ENCODE results near the gene ANKRA2. TPM values are rescaled to one million over a fixed set of nuclear protein-coding genes. Genes with fewer than 3 reads are reported as not detected.

Gene ANKRA2
- total and polyA plus RNA-seq, 10 of the 15 experiments (the other 5 are each of a cell fraction or from before 2014, with no cell fraction given) = 12.3 to 47.1 (median 21.9) TPM

- TF ChIP-seq ZNF687 (IDR thresholded peaks at IDR 0.05) = peak; percentile 93
- peak; percentile 48 for TF ChIP-seq RUNX3 (IDR thresholded peaks at IDR 0.05; ENCODE audit: low read length)
- no peak for TF ChIP-seq BMI1 (IDR thresholded peaks at IDR 0.05; ENCODE audit: borderline replicate concordance)
- TF ChIP-seq CBX3 (IDR thresholded peaks at IDR 0.05; ENCODE audit: borderline replicate concordance, low read depth) = no peak
- TF ChIP-seq MYB (IDR thresholded peaks at IDR 0.05; ENCODE audit: borderline replicate concordance, low read depth, low read length) = no peak
- peak; percentile 60; the same call in 1 of the 2 replicates for TF ChIP-seq PAX5 (IDR thresholded peaks at IDR 0.05; ENCODE audit: borderline replicate concordance, low read depth, low read length)
- no peak for TF ChIP-seq NR2C2 (IDR thresholded peaks at IDR 0.05; ENCODE audit: borderline replicate concordance, control insufficient read depth, insufficient read length, low read depth)
- peak; percentile 56; the same call in 1 of the 2 replicates for TF ChIP-seq SMAD5 (IDR thresholded peaks at IDR 0.05; ENCODE audit: low read depth)
- TF ChIP-seq, protein P1, sequence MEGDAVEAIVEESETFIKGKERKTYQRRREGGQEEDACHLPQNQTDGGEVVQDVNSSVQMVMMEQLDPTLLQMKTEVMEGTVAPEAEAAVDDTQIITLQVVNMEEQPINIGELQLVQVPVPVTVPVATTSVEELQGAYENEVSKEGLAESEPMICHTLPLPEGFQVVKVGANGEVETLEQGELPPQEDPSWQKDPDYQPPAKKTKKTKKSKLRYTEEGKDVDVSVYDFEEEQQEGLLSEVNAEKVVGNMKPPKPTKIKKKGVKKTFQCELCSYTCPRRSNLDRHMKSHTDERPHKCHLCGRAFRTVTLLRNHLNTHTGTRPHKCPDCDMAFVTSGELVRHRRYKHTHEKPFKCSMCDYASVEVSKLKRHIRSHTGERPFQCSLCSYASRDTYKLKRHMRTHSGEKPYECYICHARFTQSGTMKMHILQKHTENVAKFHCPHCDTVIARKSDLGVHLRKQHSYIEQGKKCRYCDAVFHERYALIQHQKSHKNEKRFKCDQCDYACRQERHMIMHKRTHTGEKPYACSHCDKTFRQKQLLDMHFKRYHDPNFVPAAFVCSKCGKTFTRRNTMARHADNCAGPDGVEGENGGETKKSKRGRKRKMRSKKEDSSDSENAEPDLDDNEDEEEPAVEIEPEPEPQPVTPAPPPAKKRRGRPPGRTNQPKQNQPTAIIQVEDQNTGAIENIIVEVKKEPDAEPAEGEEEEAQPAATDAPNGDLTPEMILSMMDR (IDR thresholded peaks at IDR 0.05 in 2 of 3, conservative IDR thresholded peaks at IDR 0.05 in 1 of 3; ENCODE audit: control insufficient read depth in 2 of 3, extremely low read depth in 1 of 3, insufficient read depth in 1 of 3, low read depth in 3 of 3, low read length in 3 of 3) = no peak
- no peak for TF ChIP-seq HDAC6 (IDR thresholded peaks at IDR 0.05; ENCODE audit: unreplicated experiment)
- no peak for TF ChIP-seq SMC3 (IDR thresholded peaks at IDR 0.05; ENCODE audit: borderline replicate concordance, low read length)
- no peak for TF ChIP-seq ZBED1 (IDR thresholded peaks at IDR 0.05; ENCODE audit: borderline replicate concordance)
- TF ChIP-seq TCF7 (IDR thresholded peaks at IDR 0.05; ENCODE audit: borderline replicate concordance) = no peak
- no peak for TF ChIP-seq SREBF1 (IDR thresholded peaks at IDR 0.05; ENCODE audit: low read length)
- TF ChIP-seq, protein P2, sequence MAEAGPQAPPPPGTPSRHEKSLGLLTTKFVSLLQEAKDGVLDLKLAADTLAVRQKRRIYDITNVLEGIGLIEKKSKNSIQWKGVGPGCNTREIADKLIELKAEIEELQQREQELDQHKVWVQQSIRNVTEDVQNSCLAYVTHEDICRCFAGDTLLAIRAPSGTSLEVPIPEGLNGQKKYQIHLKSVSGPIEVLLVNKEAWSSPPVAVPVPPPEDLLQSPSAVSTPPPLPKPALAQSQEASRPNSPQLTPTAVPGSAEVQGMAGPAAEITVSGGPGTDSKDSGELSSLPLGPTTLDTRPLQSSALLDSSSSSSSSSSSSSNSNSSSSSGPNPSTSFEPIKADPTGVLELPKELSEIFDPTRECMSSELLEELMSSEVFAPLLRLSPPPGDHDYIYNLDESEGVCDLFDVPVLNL (IDR thresholded peaks at IDR 0.05; ENCODE audit: low read depth, low read length) = 0 out of 2 replicates have a peak, but pooled peaks have one; percentile 43
- TF ChIP-seq, protein P3, sequence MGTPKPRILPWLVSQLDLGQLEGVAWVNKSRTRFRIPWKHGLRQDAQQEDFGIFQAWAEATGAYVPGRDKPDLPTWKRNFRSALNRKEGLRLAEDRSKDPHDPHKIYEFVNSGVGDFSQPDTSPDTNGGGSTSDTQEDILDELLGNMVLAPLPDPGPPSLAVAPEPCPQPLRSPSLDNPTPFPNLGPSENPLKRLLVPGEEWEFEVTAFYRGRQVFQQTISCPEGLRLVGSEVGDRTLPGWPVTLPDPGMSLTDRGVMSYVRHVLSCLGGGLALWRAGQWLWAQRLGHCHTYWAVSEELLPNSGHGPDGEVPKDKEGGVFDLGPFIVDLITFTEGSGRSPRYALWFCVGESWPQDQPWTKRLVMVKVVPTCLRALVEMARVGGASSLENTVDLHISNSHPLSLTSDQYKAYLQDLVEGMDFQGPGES (IDR thresholded peaks at IDR 0.05) = no peak
- peak; percentile 86 for TF ChIP-seq RAD51 (IDR thresholded peaks at IDR 0.05)
- no peak; the same call in 1 of the 2 replicates for TF ChIP-seq ZNF207 (IDR thresholded peaks at IDR 0.05; ENCODE audit: borderline replicate concordance)
- TF ChIP-seq, protein P4, sequence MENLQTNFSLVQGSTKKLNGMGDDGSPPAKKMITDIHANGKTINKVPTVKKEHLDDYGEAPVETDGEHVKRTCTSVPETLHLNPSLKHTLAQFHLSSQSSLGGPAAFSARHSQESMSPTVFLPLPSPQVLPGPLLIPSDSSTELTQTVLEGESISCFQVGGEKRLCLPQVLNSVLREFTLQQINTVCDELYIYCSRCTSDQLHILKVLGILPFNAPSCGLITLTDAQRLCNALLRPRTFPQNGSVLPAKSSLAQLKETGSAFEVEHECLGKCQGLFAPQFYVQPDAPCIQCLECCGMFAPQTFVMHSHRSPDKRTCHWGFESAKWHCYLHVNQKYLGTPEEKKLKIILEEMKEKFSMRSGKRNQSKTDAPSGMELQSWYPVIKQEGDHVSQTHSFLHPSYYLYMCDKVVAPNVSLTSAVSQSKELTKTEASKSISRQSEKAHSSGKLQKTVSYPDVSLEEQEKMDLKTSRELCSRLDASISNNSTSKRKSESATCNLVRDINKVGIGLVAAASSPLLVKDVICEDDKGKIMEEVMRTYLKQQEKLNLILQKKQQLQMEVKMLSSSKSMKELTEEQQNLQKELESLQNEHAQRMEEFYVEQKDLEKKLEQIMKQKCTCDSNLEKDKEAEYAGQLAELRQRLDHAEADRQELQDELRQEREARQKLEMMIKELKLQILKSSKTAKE (IDR thresholded peaks at IDR 0.05; ENCODE audit: low read depth, poor library complexity, severe bottlenecking) = peak; percentile 82
These were observed at the start of gene ANKRA2, which contains the start of gene UTP15 (continued) for GRCh38 chr5:73565139-73565968.
